Stimulated activated CD4-positive, alpha-beta T cell treated with anti-CD3 and anti-CD28 coated beads, Interleukin-4, amount 100 ng/mL, for 48 hours (primary cell): ENCODE data around the gene CERS6.

Source experiments
- DNase-seq, 2 donors: peaks; one replicate each; pipeline ENCODE4 v3.0.0-alpha.2; 2020; ENCODE audit warnings: low read depth in 2 of 2

Gene CERS6

GRCh38 chr2:168670478-168670877, 214.4 kb downstream of the CERS6 start:
- DNase-seq = no peak

GRCh38 chr2:168671932-168672331, 215.9 kb downstream of the CERS6 start:
- no peak for DNase-seq

GRCh38 chr2:168673265-168674189, 217.5 kb downstream of the CERS6 start:
- DNase-seq = no peak

- no peak for DNase-seq
Observed at GRCh38 chr2:168678153-168678853, 222.2 kb downstream of the CERS6 start.

GRCh38 chr2:168679081-168679480, 223.0 kb downstream of the CERS6 start:
- no peak for DNase-seq

- DNase-seq = no peak
Observed at GRCh38 chr2:168679741-168680310, 223.8 kb downstream of the CERS6 start.

- DNase-seq = no peak
Observed at GRCh38 chr2:168683996-168684395, 227.9 kb downstream of the CERS6 start.

- no peak for DNase-seq
Observed at GRCh38 chr2:168684921-168685599, 229.0 kb downstream of the CERS6 start.

- no peak for DNase-seq
Observed at GRCh38 chr2:168685600-168686451, 229.8 kb downstream of the CERS6 start.

- no peak for DNase-seq
Observed at GRCh38 chr2:168686452-168687191, 230.6 kb downstream of the CERS6 start.

- DNase-seq = no peak
Observed at GRCh38 chr2:168687314-168687713, 231.2 kb downstream of the CERS6 start.

- DNase-seq = no peak
Observed at GRCh38 chr2:168690381-168690885, 234.4 kb downstream of the CERS6 start.

- no peak for DNase-seq
Observed at GRCh38 chr2:168691221-168691620, 235.1 kb downstream of the CERS6 start.

GRCh38 chr2:168692132-168692744, 236.2 kb downstream of the CERS6 start:
- no peak for DNase-seq

GRCh38 chr2:168694173-168694572, 238.1 kb downstream of the CERS6 start:
- no peak for DNase-seq

GRCh38 chr2:168694866-168695265, 238.8 kb downstream of the CERS6 start:
- DNase-seq = no peak

GRCh38 chr2:168697668-168698121, 241.6 kb downstream of the CERS6 start:
- DNase-seq = no peak

GRCh38 chr2:168698969-168699368, 242.9 kb downstream of the CERS6 start:
- DNase-seq = no peak

GRCh38 chr2:168699844-168700417, 243.9 kb downstream of the CERS6 start:
- DNase-seq = no peak
